Adrenal gland (tissue), 12 donors: ENCODE results near the gene ERH. TPM values are rescaled to one million over a fixed set of nuclear protein-coding genes. Genes with fewer than 3 reads are reported as not detected.

Experiments used
- DNase-seq, 7 donors: peaks; one replicate each; pipeline ENCODE4 v3.0.0-alpha.2; 2019 to 2020
- H3K27ac ChIP-seq, 5 donors: fragments of 200-600 bp; sonication (generic) in 4 of 5; 1 replicate in 3 of 5; 2 replicates in 2 of 5; pipeline versions ENCODE4 v1.5.1 to v1.8.0; 2016 to 2020; ENCODE audit warnings: mild to moderate bottlenecking in 1 of 5
- H3K27me3 ChIP-seq: fragments of 200-600 bp; 2 replicates; pipeline ENCODE4 v1.8.0; 2021
- H3K36me3 ChIP-seq, 2 donors: fragments of 200-600 bp; replicated peaks in 1 of 2; 1 replicate in 1 of 2; 2 replicates in 1 of 2; pipeline versions ENCODE4 v1.5.1 to v1.8.0; 2018 to 2022
- H3K4me1 ChIP-seq, 2 donors: fragments of 200-600 bp; replicated peaks in 1 of 2; 1 replicate in 1 of 2; 2 replicates in 1 of 2; pipeline versions ENCODE4 v1.5.1 to v1.8.0; 2018 to 2021
- H3K4me3 ChIP-seq, 4 donors: fragments of 200-600 bp; sonication (generic) in 3 of 4; one replicate each; pipeline ENCODE4 v1.5.1; 2016 to 2018
- H3K9me3 ChIP-seq, 3 donors: fragments of 200-600 bp; sonication (generic) in 1 of 3; replicated peaks in 1 of 3; 1 replicate in 2 of 3; 2 replicates in 1 of 3; pipeline versions ENCODE4 v1.5.1 to v1.8.0; 2016 to 2021
- POLR2A ChIP-seq, 2 donors: fragments of 450-650 bp; IDR thresholded peaks; one replicate each; pipeline ENCODE4 v1.6.1; 2017; ENCODE audit warnings: antibody characterized with exemption in 2 of 2, mild to moderate bottlenecking in 2 of 2, moderate library complexity in 1 of 2
- WGBS, 4 donors: extraction: QIAGEN DNeasy Blood & Tissue Kit in 2 of 4; methylation state at CpG; one replicate each; pipeline versions ENCODE4 v1.1.5 to v1.1.7; 2013 to 2017; 5-methylcytosine and 5-hydroxymethylcytosine counted together
- intact Hi-C, 2 donors: fragments of 100-400 bp; cut with DNase I; formaldehyde crosslinking; loops; one replicate each; pipeline versions ENCODE4 v1.14.1 to v1.15.0; 2022 to 2023
- polyA plus RNA-seq, 3 donors: library from polyadenylated mRNA; stranded (reverse); fragments of 200-250 nt in 2 of 3; fragments of 350-450 nt in 1 of 3; fragmentation: Illumina TruSeq in 1 of 3; extraction: RNeasy Lipid Tissue Mini Kit (QIAGEN cat#74804) in 1 of 3; gene quantifications; one replicate each; pipeline ENCODE4 v1.2.3, GENCODE V29; 2013 to 2014
- total RNA-seq, 9 donors: library from RNA; depleted of rRNA in 4 of 9; stranded (reverse); fragments of >200 nt in 4 of 9; fragments of 120-200 nt in 1 of 9; fragmentation: NEBNext Ultra II Directional in 1 of 9; extraction: Animal tissue kit (Norgen Biotek cat#: 25700) in 1 of 9; gene quantifications; one replicate each; pipeline versions ENCODE4 v1.1.0 to v1.2.4, GENCODE V29; 2013 to 2023
- TF ChIP-seq, protein P1 (sequence below), 6 experiments: fragments of 450-650 bp in 4 of 6; fragments of 200-600 bp in 2 of 6; sonication (generic) in 1 of 6; IDR thresholded peaks; 1 replicate in 5 of 6; 2 replicates in 1 of 6; pipeline versions ENCODE4 v1.5.1 to v1.8.0; 2016 to 2021; ENCODE audit warnings: antibody characterized with exemption in 6 of 6, mild to moderate bottlenecking in 2 of 6, moderate library complexity in 1 of 6
- donor health status: healthy with polysubstance abuse.
- donor health status: Bipolar disorder and iron deficiency.
- donor health status: DM: yes; HTN: yes; CAD: no.
- donor health status: DM: no; HTN: no; CAD: no.
- donor health status: DM: no; HTN: no; CAD: no.
- donor health status: DM: yes; HTN: yes; CAD: no.

The ERH gene
- total and polyA plus RNA-seq, 12 donors, result 39.6 to 217 (median 140) TPM

DNA sequence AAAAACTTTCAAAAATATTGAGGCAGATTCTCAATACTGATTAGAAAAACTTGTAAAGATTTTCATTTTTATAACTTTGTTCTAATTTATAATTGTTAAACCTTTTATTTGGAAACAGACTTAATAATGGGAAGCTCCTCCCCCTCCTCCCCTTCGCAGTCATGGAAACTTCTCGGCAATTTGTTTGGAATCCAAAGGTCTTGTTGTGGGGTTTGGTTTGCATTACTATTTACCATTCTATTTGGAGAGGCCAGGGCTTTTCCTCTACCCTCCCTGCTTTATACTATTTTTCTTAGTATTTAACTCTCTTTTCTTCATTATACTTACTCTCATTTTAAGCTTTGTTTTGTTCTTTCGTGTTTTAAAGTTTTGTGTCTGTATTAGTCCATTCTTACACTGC, 6.4 kb upstream of the ERH start:
- DNase-seq, result no peak
- Histone ChIP-seq H3K4me1 (peaks cover 22 to 50% of the 10 kb centered on the region in 2 donors), H3K9me3 (no peaks in the 10 kb centered on the region), H3K27me3 (no peaks in the 10 kb centered on the region), H3K27ac (no peak overlapping the region), H3K4me3 (no peak overlapping the region), H3K36me3 (no peaks in the 10 kb centered on the region)
- intact Hi-C loops, result no loop called here
- 85 to 91% (median 89%) methylated on average over 3 of the region's 3 CpGs for WGBS, 4 donors
- TF ChIP-seq, protein P1, sequence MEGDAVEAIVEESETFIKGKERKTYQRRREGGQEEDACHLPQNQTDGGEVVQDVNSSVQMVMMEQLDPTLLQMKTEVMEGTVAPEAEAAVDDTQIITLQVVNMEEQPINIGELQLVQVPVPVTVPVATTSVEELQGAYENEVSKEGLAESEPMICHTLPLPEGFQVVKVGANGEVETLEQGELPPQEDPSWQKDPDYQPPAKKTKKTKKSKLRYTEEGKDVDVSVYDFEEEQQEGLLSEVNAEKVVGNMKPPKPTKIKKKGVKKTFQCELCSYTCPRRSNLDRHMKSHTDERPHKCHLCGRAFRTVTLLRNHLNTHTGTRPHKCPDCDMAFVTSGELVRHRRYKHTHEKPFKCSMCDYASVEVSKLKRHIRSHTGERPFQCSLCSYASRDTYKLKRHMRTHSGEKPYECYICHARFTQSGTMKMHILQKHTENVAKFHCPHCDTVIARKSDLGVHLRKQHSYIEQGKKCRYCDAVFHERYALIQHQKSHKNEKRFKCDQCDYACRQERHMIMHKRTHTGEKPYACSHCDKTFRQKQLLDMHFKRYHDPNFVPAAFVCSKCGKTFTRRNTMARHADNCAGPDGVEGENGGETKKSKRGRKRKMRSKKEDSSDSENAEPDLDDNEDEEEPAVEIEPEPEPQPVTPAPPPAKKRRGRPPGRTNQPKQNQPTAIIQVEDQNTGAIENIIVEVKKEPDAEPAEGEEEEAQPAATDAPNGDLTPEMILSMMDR (IDR thresholded peaks at IDR 0.05), result no peak
- TF ChIP-seq POLR2A (IDR thresholded peaks at IDR 0.05), result no peak

DNA sequence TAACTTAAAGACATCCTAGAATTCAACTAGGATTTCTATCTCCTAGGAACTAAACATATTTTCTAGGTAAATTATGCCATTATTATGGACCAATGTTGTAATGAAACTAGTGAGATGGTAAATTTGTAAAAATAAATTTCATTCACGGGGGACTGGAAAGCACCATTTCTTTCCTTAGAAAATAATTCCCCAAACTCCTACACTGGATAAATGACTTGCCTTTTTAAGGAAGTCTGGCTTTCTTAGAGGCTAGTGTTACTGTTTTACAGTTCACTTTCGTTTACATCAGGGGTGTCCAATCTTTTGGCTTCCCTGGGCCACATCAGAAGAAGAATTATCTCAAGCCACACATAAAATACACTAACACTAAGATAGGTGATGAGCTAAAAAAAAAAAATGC, 3.7 kb upstream of the ERH start:
- no peaks in the 10 kb centered on the region for H3K36me3 ChIP-seq
- no peaks in the 10 kb centered on the region for H3K27me3 ChIP-seq
- no peak overlapping the region for H3K27ac ChIP-seq
- H3K4me3 ChIP-seq, result no peak overlapping the region
- intact Hi-C loops, result no loop called here
- H3K4me1 ChIP-seq, result peaks cover 26 to 49% of the 10 kb centered on the region in 2 donors
- 86 to 90% (median 89%) methylated on average over 2 of the region's 2 CpGs for WGBS, 4 donors
- no peaks in the 10 kb centered on the region for H3K9me3 ChIP-seq
- DNase-seq, result no peak
- TF ChIP-seq, protein P1 (IDR thresholded peaks at IDR 0.05), result no peak
- TF ChIP-seq POLR2A (IDR thresholded peaks at IDR 0.05), result no peak

DNA sequence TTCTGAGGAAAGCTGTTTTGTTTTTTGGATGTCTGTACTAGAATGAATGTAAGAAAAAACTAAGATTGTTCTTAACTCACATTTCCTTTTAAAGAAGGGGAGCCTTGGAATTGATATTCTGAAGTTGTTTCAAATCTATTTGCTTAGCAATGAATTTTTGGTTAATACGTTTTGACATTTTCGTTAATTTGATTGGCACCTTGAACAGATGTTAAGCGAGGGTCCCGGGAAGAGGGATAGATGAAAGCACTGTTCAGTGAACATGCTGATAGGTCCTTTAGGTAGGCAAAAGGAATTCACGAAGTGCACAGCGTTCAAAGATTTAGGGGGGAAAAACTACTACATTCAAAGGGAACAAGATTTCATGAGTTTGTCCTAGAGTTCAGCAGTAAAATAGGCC, 2.1 kb upstream of the ERH start:
- no peak for DNase-seq
- H3K4me3 ChIP-seq, result peak overlapping the region in 1 of 4 donors; percentile 90
- TF ChIP-seq, protein P1 (IDR thresholded peaks at IDR 0.05), result no peak
- no peak for TF ChIP-seq POLR2A (IDR thresholded peaks at IDR 0.05)
- H3K4me1 ChIP-seq, result peaks cover 30 to 61% of the 10 kb centered on the region in 2 donors
- no peak overlapping the region for H3K27ac ChIP-seq
- intact Hi-C loops, result no loop called here
- H3K9me3 ChIP-seq, result no peaks in the 10 kb centered on the region
- 74 to 79% (median 77%) methylated on average over 6 of the region's 6 CpGs for WGBS, 4 donors
- H3K27me3 ChIP-seq, result no peaks in the 10 kb centered on the region
- H3K36me3 ChIP-seq, result peaks cover 0 to 10% of the 10 kb centered on the region in 2 donors

DNA sequence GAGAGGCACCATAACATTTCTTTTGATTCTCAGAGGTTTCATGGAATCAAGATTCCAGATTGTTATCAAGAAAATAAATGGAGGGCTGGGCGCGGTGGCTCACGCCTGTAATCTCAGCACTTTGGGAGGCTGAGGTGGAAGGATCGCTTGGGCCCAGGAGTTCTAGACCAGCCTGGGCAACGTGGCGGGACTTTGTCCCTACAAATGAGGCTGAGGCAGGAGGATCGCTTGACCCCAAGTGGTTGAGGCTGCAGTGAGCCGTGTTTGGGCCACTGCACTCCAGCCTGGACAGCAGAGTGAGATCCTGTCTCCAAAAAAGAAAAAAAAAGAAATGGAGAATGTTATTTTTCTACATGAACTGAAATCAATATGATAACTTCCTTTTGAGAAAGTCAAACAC, 1.7 kb upstream of the ERH start:
- no peak for DNase-seq
- TF ChIP-seq, protein P1 (IDR thresholded peaks at IDR 0.05), result no peak
- TF ChIP-seq POLR2A (IDR thresholded peaks at IDR 0.05), result no peak
- Histone ChIP-seq H3K27me3 (no peaks in the 10 kb centered on the region), H3K36me3 (peaks cover 0 to 14% of the 10 kb centered on the region in 2 donors), H3K4me1 (peaks cover 30 to 61% of the 10 kb centered on the region in 2 donors), H3K4me3 (peak overlapping the region in 1 of 4 donors; percentile 90), H3K9me3 (no peaks in the 10 kb centered on the region), H3K27ac (no peak overlapping the region)
- 86 to 92% (median 90%) methylated on average over 8 of the region's 8 CpGs for WGBS, 4 donors
- intact Hi-C loops, result loop anchor here in 1 of 2 donors (5.0 kb wide), 1 partner anchor 58 kb away; no protein-coding TSS in a partner anchor
